ENCODE measurements around the gene OR9A4. TPM values are rescaled to one million over a fixed set of nuclear protein-coding genes. Genes with fewer than 3 reads are reported as not detected.
A peak's percentile ranks its signal among the peaks of the same experiment; 100 is the strongest.

Gene OR9A4
- total RNA-seq, result 0.20 TPM
- long read RNA-seq, result 0 reads

DNA sequence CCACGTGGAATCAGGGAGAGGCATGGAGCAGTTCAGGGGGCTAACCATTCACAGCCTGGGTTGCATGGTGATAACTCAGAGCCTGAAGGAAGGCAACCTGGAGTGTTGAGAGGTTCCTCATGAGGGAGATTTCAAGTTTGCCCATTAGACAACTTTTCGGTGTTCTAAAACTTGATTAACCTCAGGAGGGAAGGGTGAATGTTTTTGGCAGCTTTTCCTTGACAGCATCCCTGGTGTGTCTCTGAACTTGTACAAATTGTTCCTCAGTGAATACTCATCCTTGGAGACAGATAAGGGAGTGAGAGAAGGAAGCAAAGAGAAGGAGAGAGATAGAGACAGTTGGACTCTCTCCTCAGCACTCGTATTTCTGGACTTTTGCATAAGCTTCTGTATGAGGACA is at the start of gene OR9A4:
OR9A4 (plus strand) TSS at position 301 of the 400 bp plus-strand sequence. CDS start 2,477 bp downstream, outside the sequence.
- H3K27me3 ChIP-seq, result no peaks in the 10 kb centered on the region
- TF ChIP-seq, protein P1, sequence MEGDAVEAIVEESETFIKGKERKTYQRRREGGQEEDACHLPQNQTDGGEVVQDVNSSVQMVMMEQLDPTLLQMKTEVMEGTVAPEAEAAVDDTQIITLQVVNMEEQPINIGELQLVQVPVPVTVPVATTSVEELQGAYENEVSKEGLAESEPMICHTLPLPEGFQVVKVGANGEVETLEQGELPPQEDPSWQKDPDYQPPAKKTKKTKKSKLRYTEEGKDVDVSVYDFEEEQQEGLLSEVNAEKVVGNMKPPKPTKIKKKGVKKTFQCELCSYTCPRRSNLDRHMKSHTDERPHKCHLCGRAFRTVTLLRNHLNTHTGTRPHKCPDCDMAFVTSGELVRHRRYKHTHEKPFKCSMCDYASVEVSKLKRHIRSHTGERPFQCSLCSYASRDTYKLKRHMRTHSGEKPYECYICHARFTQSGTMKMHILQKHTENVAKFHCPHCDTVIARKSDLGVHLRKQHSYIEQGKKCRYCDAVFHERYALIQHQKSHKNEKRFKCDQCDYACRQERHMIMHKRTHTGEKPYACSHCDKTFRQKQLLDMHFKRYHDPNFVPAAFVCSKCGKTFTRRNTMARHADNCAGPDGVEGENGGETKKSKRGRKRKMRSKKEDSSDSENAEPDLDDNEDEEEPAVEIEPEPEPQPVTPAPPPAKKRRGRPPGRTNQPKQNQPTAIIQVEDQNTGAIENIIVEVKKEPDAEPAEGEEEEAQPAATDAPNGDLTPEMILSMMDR (IDR thresholded peaks at IDR 0.05), result no peak
- H3K36me3 ChIP-seq, result no peaks in the 10 kb centered on the region
- DNase-seq, result no peak
- ATAC-seq, result no peak
- H3K9me3 ChIP-seq, result no peaks in the 10 kb centered on the region
- no peaks in the 10 kb centered on the region for H3K4me1 ChIP-seq
- no peak within 1 kb of the TSS for H3K27ac ChIP-seq
- H3K4me3 ChIP-seq, result no peak within 1 kb of the TSS
- intact Hi-C loops (cut with DNase I), result no loop called here

DNA sequence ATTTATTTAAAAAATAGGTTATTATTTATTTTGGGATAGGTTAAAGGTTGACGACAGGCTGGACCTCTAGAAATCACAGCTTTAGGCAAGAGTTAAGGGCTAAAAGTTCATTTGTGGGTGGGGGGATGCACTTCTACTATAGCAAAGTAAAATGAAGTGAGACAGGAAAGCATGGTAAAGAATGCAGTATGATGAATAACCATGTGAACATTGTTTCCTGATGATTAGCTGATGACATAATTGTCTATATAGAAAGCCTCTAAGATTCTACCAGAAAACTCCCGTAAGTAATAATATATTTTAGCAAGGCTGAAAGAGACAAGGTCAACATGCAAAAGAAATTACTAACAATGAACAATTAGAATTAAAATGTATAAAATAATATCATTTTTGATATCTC is 49.2 kb upstream of the OR9A4 start:
- DNase-seq (no peak), ATAC-seq (no peak)
- no peak overlapping the region for H3K4me3 ChIP-seq
- H3K9me3 ChIP-seq, result no peaks in the 10 kb centered on the region
- intact Hi-C loops (cut with DNase I), result no loop called here
- H3K36me3 ChIP-seq, result no peaks in the 10 kb centered on the region
- no peak overlapping the region for H3K27ac ChIP-seq
- peaks cover 5% of the 10 kb centered on the region for H3K4me1 ChIP-seq
- H3K27me3 ChIP-seq, result no peaks in the 10 kb centered on the region
- TF ChIP-seq, protein P1 (IDR thresholded peaks at IDR 0.05), result no peak

GRCh38 chr7:141872931-141873330 is 43.3 kb upstream of the OR9A4 start:
- TF ChIP-seq, protein P1 (IDR thresholded peaks at IDR 0.05), result no peak
- intact Hi-C loops (cut with DNase I), result no loop called here
- ATAC-seq (no peak), DNase-seq (no peak)
- Histone ChIP-seq H3K27me3 (no peaks in the 10 kb centered on the region), H3K4me3 (no peak overlapping the region), H3K4me1 (no peaks in the 10 kb centered on the region), H3K27ac (no peak overlapping the region), H3K9me3 (no peaks in the 10 kb centered on the region), H3K36me3 (no peaks in the 10 kb centered on the region)

DNA sequence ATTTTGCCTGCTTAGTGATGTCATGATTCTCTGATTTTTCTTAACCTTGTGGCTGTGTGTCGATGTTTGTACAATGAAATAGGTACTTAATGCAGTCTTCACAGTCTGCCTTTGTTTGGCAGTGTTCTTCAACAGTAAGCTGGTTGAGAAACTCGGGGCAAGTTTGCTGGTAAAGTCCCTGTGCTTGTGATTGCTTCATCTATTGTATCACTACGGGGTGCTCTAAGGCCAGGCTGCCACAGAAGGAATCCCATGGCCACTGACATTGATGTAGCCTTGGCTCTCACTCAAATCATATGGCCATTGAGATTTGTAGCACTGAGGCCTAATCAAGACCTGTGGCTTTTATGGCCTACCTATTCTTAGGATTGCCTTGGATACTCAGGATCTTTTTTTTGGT is 41.4 kb upstream of the OR9A4 start:
- intact Hi-C loops (cut with DNase I), result no loop called here
- no peaks in the 10 kb centered on the region for H3K4me1 ChIP-seq
- TF ChIP-seq, protein P1 (IDR thresholded peaks at IDR 0.05), result no peak
- H3K27me3 ChIP-seq, result no peaks in the 10 kb centered on the region
- no peaks in the 10 kb centered on the region for H3K36me3 ChIP-seq
- H3K9me3 ChIP-seq, result no peaks in the 10 kb centered on the region
- H3K4me3 ChIP-seq, result no peak overlapping the region
- no peak for DNase-seq
- no peak overlapping the region for H3K27ac ChIP-seq
- ATAC-seq, result peak; percentile 84

GRCh38 chr7:141875453-141875852 is 40.7 kb upstream of the OR9A4 start:
- no peak overlapping the region for H3K27ac ChIP-seq
- ATAC-seq (no peak), DNase-seq (no peak)
- H3K36me3 ChIP-seq, result no peaks in the 10 kb centered on the region
- H3K4me3 ChIP-seq, result no peak overlapping the region
- intact Hi-C loops (cut with DNase I), result no loop called here
- no peaks in the 10 kb centered on the region for H3K27me3 ChIP-seq
- no peaks in the 10 kb centered on the region for H3K9me3 ChIP-seq
- no peaks in the 10 kb centered on the region for H3K4me1 ChIP-seq
- TF ChIP-seq, protein P1 (IDR thresholded peaks at IDR 0.05), result no peak

DNA sequence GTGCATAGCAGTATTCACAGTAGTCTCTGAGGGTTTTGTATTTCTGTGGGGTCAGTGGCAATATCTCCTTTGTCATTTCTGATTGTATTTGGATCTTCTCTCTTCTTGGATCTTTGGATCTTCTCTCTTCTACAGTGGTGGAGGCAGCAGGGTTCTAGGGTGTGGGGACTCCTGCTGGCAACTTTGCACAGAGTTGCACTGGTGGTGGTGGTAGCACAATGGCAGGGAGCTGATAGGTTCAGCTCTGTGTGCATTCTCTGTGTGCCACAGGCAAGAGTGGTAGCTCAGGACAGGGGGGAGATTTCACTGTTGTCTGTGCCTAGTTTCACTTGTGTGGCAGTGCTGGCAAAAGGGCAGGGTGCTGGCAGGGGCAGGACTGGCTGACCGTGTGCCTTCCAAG is 39.8 kb upstream of the OR9A4 start:
- no peak for DNase-seq
- intact Hi-C loops (cut with DNase I), result no loop called here

More for the DNA sequence above, 39.8 kb upstream of the OR9A4 start:
- H3K4me3 ChIP-seq, result no peak overlapping the region
- H3K9me3 ChIP-seq, result no peaks in the 10 kb centered on the region
- TF ChIP-seq, protein P1 (IDR thresholded peaks at IDR 0.05), result no peak
- H3K4me1 ChIP-seq, result no peaks in the 10 kb centered on the region
- no peak overlapping the region for H3K27ac ChIP-seq
- ATAC-seq, result no peak
- no peaks in the 10 kb centered on the region for H3K36me3 ChIP-seq
- no peaks in the 10 kb centered on the region for H3K27me3 ChIP-seq
